Measurements from ENCODE around the gene SPARCL1.

The SPARCL1 gene

GRCh38 chr4:87555773-87556619, 26.8 kb upstream of the SPARCL1 start:
- ChIA-PET POLR2A (no interaction called here), CTCF (interaction anchor here (0.7 to 0.8 kb wide), 2 partner anchors 293 to 297 kb away, joined by 3 to 7 read pairs; no protein-coding TSS in a partner anchor)

GRCh38 chr4:87553182-87553581, 24.0 kb upstream of the SPARCL1 start:
- CTCF ChIA-PET: interaction anchor here (0.9 to 1.1 kb wide), 2 partner anchors 9 to 127 kb away, joined by 3 to 4 read pairs; no protein-coding TSS in a partner anchor
- Histone ChIP-seq H3K4me3 (ENCODE audit: low read depth, low read length) (no peak overlapping the region), H3K9me3 (ENCODE audit: control insufficient read depth, insufficient read depth, low read depth, low read length) (no peaks in the 10 kb centered on the region), H3K36me3 (ENCODE audit: control insufficient read depth in 2 of 2, insufficient read depth in 1 of 2, low read length in 2 of 2) (no peaks in the 10 kb centered on the region), H3K27ac (ENCODE audit: extremely low read depth, low read depth, low read length) (no peak overlapping the region), H3K4me1 (ENCODE audit: control insufficient read depth, insufficient read depth, low read length) (no peaks in the 10 kb centered on the region)
- POLR2A ChIA-PET: no interaction called here
- TF ChIP-seq ZNF138 (tag by site-specific recombination; IDR thresholded peaks at IDR 0.05; ENCODE audit: borderline replicate concordance) (no peak), ZNF623 (tag by site-specific recombination; IDR thresholded peaks at IDR 0.05) (no peak), IKZF3 (tag by site-specific recombination; IDR thresholded peaks at IDR 0.05) (no peak), ZNF549 (tag by site-specific recombination; IDR thresholded peaks at IDR 0.05) (no peak), SP3 (tag by site-specific recombination; IDR thresholded peaks at IDR 0.05) (no peak), YY1 (tag by site-specific recombination; IDR thresholded peaks at IDR 0.05) (no peak), KLF7 (tag by site-specific recombination; IDR thresholded peaks at IDR 0.05; ENCODE audit: borderline replicate concordance) (no peak)
- TF ChIP-seq, protein P1, sequence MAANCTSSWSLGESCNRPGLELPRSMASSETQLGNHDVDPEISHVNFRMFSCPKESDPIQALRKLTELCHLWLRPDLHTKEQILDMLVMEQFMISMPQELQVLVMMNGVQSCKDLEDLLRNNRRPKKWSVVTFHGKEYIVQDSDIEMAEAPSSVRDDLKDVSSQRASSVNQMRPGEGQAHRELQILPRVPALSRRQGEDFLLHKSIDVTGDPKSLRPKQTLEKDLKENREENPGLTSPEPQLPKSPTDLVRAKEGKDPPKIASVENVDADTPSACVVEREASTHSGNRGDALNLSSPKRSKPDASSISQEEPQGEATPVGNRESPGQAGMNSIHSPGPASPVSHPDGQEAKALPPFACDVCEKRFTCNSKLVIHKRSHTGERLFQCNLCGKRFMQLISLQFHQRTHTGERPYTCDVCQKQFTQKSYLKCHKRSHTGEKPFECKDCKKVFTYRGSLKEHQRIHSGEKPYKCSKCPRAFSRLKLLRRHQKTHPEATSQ (tag by site-specific recombination; IDR thresholded peaks at IDR 0.05): no peak
- TF ChIP-seq, protein P2, sequence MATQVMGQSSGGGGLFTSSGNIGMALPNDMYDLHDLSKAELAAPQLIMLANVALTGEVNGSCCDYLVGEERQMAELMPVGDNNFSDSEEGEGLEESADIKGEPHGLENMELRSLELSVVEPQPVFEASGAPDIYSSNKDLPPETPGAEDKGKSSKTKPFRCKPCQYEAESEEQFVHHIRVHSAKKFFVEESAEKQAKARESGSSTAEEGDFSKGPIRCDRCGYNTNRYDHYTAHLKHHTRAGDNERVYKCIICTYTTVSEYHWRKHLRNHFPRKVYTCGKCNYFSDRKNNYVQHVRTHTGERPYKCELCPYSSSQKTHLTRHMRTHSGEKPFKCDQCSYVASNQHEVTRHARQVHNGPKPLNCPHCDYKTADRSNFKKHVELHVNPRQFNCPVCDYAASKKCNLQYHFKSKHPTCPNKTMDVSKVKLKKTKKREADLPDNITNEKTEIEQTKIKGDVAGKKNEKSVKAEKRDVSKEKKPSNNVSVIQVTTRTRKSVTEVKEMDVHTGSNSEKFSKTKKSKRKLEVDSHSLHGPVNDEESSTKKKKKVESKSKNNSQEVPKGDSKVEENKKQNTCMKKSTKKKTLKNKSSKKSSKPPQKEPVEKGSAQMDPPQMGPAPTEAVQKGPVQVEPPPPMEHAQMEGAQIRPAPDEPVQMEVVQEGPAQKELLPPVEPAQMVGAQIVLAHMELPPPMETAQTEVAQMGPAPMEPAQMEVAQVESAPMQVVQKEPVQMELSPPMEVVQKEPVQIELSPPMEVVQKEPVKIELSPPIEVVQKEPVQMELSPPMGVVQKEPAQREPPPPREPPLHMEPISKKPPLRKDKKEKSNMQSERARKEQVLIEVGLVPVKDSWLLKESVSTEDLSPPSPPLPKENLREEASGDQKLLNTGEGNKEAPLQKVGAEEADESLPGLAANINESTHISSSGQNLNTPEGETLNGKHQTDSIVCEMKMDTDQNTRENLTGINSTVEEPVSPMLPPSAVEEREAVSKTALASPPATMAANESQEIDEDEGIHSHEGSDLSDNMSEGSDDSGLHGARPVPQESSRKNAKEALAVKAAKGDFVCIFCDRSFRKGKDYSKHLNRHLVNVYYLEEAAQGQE (tag by site-specific recombination; IDR thresholded peaks at IDR 0.05): no peak

More at GRCh38 chr4:87555773-87556619, 26.8 kb upstream of the SPARCL1 start:
- Histone ChIP-seq H3K4me1 (ENCODE audit: control insufficient read depth, insufficient read depth, low read length) (no peaks in the 10 kb centered on the region), H3K36me3 (ENCODE audit: control insufficient read depth in 2 of 2, insufficient read depth in 1 of 2, low read length in 2 of 2) (no peaks in the 10 kb centered on the region), H3K9me3 (ENCODE audit: control insufficient read depth, insufficient read depth, low read depth, low read length) (no peaks in the 10 kb centered on the region), H3K27ac (ENCODE audit: extremely low read depth, low read depth, low read length) (no peak overlapping the region), H3K4me3 (ENCODE audit: low read depth, low read length) (no peak overlapping the region)
- TF ChIP-seq GLIS2 (tag by site-specific recombination; IDR thresholded peaks at IDR 0.05): no peak
- no peak for TF ChIP-seq ZIC2 (tag by site-specific recombination; IDR thresholded peaks at IDR 0.05)
- no peak for TF ChIP-seq YY1 (tag by site-specific recombination; IDR thresholded peaks at IDR 0.05)
- TF ChIP-seq OSR2 (tag by site-specific recombination; IDR thresholded peaks at IDR 0.05): no peak
- no peak for TF ChIP-seq ZNF292 (tag by site-specific recombination; IDR thresholded peaks at IDR 0.05; ENCODE audit: borderline replicate concordance, low read depth)
- no peak for TF ChIP-seq ZNF785 (tag by site-specific recombination; IDR thresholded peaks at IDR 0.05)
- TF ChIP-seq ZNF350 (tag by site-specific recombination; IDR thresholded peaks at IDR 0.05): no peak
- TF ChIP-seq KLF1 (tag by site-specific recombination; IDR thresholded peaks at IDR 0.05): no peak
- TF ChIP-seq ZNF169 (tag by site-specific recombination; IDR thresholded peaks at IDR 0.05): no peak

DNA sequence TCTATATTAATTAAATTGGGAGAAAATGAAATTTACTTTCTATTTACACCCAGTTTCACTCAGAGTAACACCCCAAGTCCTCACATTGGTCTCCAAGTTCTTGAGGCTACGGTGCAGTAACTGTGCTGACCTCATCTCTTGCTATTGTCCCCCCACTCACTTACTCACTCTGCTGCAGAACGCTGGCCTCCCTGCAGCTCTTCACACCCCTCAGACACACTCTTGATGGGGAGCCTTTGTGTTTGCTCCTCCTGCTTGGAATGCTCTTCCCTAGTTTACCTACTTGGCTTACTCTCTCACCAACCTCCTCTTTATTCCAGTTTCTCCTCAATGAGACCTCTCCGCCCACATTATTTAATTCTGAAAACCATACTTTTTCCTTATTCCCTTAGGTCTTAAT, 22.2 kb upstream of the SPARCL1 start:
- CTCF ChIA-PET: no interaction called here
- Histone ChIP-seq H3K4me1 (ENCODE audit: control insufficient read depth, insufficient read depth, low read length) (no peaks in the 10 kb centered on the region), H3K4me3 (ENCODE audit: low read depth, low read length) (no peak overlapping the region), H3K27ac (ENCODE audit: extremely low read depth, low read depth, low read length) (no peak overlapping the region), H3K9me3 (ENCODE audit: control insufficient read depth, insufficient read depth, low read depth, low read length) (no peaks in the 10 kb centered on the region), H3K36me3 (ENCODE audit: control insufficient read depth in 2 of 2, insufficient read depth in 1 of 2, low read length in 2 of 2) (no peaks in the 10 kb centered on the region)
- POLR2A ChIA-PET: no interaction called here
- no peak for TF ChIP-seq ZNF660 (tag by site-specific recombination; IDR thresholded peaks at IDR 0.05)
- TF ChIP-seq ZNF341 (tag by site-specific recombination; IDR thresholded peaks at IDR 0.05; ENCODE audit: low read depth): no peak
- TF ChIP-seq, protein P3, sequence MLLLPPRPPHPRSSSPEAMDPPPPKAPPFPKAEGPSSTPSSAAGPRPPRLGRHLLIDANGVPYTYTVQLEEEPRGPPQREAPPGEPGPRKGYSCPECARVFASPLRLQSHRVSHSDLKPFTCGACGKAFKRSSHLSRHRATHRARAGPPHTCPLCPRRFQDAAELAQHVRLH (tag by site-specific recombination; IDR thresholded peaks at IDR 0.05): no peak
- no peak for TF ChIP-seq OSR2 (tag by site-specific recombination; IDR thresholded peaks at IDR 0.05)
- no peak for TF ChIP-seq ZFHX2 (tag by site-specific recombination; conservative IDR thresholded peaks at IDR 0.05)
- no peak for TF ChIP-seq ZNF701 (tag by site-specific recombination; IDR thresholded peaks at IDR 0.05)
- TF ChIP-seq HOXA7 (CRISPR knock-in tag; IDR thresholded peaks at IDR 0.05; ENCODE audit: borderline replicate concordance): no peak
- TF ChIP-seq, protein P4, sequence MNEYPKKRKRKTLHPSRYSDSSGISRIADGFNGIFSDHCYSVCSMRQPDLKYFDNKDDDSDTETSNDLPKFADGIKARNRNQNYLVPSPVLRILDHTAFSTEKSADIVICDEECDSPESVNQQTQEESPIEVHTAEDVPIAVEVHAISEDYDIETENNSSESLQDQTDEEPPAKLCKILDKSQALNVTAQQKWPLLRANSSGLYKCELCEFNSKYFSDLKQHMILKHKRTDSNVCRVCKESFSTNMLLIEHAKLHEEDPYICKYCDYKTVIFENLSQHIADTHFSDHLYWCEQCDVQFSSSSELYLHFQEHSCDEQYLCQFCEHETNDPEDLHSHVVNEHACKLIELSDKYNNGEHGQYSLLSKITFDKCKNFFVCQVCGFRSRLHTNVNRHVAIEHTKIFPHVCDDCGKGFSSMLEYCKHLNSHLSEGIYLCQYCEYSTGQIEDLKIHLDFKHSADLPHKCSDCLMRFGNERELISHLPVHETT (tag by site-specific recombination; IDR thresholded peaks at IDR 0.05): no peak
- TF ChIP-seq GFI1B (tag by site-specific recombination; IDR thresholded peaks at IDR 0.05): no peak
- TF ChIP-seq MYNN (tag by site-specific recombination; IDR thresholded peaks at IDR 0.05; ENCODE audit: borderline replicate concordance): no peak

All from HEK293 (cell line).